Effector CD8-positive, alpha-beta T cell (primary cell): ENCODE measurements around the gene LY6G6D.
"Not testable (repeated sequence)": the region's sequence is repeated elsewhere in the genome, so short reads cannot be mapped to it uniquely, and the experiment has no call there.

Source experiments
- DNase-seq: peaks from one replicate; lab custom pipeline; 2025; lab: John Stamatoyannopoulos, UW

LY6G6D gene

DNA sequence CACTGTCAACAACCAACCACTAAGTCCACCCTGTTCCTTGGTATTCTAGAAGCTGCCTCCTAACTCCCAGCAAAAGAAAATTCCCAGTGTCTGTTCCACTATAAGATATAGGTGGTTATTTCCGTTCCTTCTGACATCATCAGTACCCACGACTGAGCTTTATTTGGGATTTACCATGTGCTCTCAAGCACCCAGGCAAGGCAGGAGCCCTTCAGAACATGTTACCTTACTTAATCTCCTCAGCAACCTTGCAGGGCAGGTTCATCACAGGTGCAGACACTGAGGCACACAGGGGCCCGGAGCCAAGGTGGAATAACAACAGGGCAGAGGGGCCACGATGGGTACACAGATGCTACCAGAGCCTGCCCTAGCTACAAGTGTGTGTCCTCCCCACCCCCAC, 22.8 kb upstream of the LY6G6D start:
- DNase-seq: no peak

DNA sequence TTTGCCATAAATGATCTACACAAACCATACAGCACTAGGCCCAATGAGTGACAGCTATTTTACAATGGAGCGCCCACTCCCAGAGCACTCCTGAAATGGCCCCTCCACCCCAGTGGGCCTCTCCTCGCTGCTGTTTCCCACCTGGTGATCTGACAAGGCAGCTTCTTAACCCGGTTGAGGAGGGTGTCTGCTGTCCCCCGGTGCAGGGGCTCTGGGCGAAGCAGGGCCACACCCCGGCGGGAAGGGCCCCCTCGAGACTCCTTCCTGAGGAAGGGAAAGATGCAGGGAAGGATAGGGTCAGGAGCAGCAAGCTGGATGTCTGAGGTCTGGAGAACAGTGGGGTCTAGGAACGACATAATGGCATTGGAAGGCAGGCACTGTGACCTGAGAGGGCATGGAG, 22.3 kb upstream of the LY6G6D start:
- DNase-seq: no peak

DNA sequence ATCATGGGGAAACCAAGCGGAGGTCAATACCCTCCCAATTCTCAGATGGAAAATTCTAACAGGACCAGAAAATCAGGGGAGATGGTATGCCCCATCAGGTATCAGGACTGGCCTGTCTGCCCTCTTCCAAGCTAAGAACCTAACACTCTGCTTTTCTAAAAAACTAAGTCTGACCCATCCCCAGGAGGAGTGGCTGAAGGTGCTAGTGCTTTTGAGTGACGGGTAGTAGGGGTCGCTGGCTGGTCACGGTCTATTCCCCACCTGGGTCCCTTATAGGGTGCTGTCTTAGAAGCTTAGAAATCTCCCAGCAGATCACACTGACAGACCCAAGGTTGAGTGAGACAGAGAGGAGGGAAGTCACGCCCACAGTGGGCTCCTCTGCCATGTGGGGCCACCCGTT, 21.6 kb upstream of the LY6G6D start:
- no peak for DNase-seq

DNA sequence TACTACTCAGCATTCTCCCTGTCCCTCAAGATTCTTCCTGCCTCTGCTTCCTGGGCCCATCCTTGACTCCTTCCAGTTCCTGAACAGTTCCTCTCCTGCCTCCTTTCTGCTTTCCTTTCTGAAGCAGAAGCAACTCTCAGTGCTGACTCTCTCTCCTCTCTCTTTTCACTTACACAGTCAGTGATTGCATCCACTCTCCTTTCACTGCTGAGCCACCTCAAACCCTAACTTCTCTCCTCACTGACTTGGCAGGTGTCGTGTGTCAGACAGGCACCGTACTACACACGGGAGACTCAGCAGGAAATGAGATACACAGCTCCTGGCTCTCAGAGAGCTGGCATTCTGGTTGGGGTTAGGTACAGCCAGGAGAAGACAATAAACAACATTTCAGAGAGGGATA, 17.6 kb upstream of the LY6G6D start:
- DNase-seq: no peak

DNA sequence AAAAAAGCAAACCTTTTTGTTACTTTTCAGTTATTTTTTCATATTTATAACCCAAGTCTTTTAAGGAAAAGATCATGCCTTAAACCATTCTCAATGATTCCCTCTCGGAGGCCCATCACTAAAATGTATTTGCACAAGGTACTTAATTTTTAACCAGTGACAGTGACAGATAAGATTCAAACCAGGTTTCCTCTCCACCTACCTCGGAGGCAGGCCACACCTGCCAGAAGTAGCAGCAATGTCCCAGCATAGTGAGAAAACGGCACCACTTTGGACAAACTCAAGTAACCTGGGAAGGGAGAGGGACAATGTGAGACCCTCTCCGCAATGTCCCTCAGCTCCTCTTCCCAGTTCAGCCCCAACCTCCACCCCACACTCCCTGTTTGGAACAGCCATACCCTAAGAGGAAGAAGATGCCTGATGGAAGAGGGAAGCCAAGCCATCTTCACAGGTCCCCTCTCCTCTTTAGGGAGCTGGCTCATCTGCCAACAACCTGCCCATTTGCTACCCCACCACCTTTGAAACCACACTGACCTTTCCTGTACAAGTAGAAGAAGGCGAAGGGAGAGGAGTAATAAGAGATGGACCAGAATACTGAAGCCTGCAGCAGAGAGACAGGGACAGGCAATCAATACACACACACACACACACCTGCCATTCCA, 14.3 kb upstream of the LY6G6D start:
- DNase-seq: no peak

DNA sequence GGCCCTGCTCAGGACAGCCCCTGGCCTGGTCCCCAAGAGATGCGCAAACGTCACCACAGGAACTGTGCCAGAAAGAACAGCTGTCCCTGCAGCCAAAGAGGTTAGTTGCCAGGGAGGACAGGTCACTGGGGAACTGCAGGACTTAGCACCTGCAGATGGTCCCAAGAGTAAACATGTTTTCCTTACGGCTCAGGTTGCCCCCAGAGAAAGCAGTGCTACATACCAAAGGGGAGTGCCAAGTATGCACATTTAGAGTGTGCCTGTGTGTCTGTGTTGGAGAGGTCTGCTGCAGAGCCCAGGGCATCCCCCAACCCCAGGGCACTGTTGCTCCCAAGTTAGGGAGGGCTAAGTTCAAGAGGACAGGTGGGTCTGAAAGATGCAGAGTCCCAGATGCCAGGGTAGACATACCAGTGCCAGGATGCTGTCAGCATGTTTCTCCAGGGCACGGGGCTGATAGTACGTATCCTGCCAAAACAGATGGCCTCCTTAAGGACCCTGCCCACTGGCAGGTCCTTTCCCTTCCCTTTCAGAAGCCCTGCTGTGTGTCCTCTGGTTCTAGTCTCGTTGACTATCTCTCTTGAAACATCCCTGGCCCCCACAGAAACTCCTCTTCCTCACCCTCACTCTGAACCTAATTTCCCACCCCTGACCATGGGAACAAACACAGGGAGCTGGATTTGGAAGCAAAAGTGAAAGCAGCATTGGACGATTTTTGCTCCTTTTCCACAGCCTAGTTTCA, 13.3 kb upstream of the LY6G6D start:
- DNase-seq: no peak

DNA sequence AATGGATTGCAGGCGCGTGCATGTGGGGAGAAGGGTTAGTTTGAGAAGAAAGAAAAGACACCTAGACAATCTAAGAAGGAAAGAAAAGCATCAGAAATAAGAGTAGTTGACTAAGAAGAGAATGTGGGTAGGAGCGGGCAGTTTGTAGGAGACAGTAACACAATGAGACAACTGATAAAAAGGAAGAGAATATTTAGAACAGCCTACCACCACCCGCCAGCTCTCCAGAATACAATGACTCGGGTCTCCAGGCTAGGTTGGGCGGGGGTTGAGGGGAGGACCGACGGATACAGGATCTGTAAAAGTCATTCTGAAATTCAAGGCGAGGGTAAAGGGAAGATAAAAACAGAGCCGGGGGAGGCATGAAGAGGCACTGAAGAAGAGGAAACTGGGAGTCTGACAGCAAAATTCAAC, 12.7 kb upstream of the LY6G6D start:
- no peak for DNase-seq

DNA sequence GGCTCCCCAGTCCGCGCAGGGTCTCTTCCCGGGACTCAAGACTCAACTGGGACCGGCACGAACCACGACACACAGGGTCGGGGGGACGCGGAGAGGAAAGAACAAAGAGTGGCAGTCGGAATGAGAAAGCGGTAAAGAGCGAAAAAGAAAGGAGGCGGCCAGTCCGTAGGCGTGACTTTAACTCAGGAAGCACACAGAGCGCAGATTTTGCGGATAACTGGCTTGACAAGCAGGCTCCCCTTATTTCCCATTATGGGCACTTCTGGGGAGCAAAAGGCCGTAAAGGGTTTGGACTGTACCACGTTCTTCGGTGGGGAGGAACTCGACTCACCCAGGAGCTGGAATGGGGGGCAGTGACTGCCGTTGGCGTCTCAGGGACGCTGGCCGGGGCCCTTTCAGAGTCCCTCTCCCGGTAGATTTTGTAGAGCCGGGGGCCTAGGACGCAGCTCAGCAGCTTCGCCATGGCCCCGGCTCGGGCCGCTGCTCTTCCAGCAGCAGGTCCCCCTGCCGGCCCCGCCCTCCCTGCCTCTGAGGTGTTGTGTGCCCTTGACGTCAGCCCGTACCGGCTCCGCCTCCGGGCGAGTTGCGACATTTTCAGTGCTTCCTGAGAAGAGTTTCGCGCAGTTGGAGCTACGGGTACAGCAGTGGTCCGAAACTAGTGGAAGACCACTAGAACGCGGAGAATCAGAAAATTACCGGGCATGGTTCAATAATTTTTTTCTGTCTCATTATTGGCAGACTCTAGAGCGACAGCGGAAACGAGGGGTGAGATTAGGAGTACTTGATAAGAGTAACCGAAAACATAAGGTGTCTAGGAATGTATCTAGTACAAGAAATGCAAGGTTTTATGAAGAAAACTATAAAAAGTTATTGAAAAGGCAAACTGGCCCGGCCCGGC, 12.1 kb upstream of the LY6G6D start, which contains the start of gene ABHD16A:
Gene ABHD16A, minus strand, starts transcription at position 506 of the 898 bp plus-strand sequence. Its CDS starts 43 bp downstream, at position 463.
- DNase-seq: peak; percentile 91

DNA sequence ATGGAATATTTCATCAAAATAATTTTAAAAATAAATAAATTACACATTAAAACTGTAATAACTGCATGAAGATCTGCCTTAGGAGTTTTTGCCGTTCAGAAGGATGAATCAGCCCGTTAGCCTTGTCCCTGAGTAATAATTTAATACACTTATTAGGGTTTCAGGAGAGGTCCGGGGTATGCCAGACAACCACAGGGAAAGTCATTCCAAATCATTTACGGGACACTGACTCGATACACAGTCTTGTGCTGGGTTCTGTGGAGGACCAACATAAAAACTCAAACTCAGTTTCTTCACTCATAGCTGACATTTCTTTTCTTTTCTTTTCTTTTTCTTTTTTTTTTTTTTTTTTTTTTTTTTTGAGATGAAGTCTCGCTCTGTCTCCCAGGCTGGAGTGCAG, 9.2 kb upstream of the LY6G6D start:
- no peak for DNase-seq

DNA sequence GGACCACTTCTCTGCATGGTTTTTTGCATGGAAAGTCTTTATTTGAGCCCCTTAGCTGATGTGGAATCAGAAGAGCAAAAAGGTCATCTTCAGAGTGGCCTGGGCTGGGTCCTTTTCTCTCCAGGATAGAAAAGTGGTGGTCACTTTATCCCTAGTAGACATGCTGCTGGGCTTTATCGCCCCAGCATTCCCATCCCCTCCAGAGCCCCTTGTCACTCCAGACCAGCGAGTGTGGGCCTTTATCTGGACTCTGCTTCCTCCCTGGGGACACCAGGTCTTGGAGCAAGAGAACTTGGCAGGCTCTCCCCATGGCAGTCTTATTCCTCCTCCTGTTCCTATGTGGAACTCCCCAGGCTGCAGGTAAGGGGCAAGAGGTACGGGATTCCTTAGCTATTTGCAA, 8.5 kb upstream of the LY6G6D start, which contains the start of gene LY6G6F:
Gene LY6G6F, plus strand, starts transcription at position 268 of the 400 bp plus-strand sequence. Its CDS starts 41 bp downstream, at position 309.
- no peak for DNase-seq

DNA sequence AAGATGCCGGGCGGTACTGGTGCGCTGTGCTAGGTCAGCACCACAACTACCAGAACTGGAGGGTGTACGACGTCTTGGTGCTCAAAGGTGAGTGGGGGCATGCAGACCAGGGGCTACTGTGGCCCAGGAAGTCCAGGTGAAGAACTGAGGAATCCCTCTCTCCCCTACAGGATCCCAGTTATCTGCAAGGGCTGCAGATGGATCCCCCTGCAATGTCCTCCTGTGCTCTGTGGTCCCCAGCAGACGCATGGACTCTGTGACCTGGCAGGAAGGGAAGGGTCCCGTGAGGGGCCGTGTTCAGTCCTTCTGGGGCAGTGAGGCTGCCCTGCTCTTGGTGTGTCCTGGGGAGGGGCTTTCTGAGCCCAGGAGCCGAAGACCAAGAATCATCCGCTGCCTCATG, 7.4 kb upstream of the LY6G6D start:
- no peak for DNase-seq

DNA sequence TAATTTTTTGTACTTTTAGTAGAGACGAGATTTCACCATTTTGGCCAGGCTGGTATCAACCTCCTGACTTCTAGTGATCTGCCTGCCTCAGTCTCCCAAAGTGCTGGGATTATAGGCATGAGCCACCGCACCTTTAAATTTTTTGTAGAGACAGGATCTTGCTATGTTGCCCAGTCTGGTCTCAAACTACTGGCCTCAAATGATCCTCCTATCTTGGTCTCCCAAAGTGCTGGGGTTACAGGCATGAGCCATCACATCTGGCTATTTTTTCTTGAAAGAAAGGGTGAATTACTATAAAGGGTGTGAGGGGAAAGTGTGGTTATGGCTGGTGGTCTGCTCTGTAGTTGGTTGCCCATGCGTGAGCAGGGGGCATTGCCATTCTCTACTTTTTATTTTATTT, 6.9 kb upstream of the LY6G6D start:
- DNase-seq: no peak

DNA sequence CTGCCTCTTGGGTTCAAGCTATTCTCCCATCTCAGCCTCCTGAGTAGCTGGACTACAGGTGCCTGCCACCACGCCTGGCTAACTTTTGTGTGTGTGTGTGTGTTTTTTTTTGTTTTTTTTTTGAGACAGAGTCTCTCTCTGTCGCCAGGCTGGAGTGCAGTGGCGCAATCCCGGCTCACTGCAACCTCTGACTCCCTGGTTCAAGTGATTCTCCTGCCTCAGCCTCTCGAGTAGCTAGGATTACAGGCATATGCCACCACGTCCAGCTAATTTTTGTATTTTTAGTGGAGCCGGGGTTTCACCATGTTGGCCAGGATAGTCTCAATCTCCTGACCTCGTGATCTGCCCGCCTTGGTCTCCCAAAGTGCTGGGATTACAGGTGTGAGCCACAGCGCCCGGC, 6.0 kb upstream of the LY6G6D start:
- DNase-seq: not testable (repeated sequence)

DNA sequence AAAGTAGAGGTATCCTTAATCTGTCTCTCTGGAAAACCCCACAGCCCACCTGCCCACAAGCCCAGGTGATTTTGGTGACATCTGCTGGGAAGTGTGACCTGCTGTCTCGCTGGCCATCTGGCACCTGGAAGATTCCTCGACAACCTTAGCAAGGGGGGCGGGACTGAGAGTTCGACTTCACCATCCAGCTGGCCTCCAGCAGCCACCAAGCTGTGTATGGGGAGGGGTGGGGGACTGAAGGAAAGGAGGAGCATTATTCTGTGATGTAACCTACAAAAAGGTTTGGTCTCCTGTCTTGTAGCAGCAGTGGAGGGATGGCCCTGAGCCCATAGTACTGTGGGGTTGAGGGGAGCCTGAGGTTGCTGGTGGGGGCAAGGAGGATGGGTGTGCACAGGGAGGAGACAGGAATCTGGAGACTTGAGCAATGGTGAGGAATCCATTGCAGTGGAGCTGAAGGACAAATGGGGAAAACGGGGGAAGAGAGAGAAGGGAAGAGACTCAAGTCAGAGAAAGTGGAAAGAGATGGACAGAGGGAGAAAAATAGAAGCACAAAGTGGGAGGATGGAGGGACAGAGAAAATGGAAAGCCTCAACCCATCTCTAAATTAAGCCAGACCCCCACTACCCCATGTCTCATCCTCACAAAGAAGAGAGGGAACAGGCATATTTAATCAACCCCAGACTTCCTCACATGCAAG, 4.5 kb upstream of the LY6G6D start:
- no peak for DNase-seq

DNA sequence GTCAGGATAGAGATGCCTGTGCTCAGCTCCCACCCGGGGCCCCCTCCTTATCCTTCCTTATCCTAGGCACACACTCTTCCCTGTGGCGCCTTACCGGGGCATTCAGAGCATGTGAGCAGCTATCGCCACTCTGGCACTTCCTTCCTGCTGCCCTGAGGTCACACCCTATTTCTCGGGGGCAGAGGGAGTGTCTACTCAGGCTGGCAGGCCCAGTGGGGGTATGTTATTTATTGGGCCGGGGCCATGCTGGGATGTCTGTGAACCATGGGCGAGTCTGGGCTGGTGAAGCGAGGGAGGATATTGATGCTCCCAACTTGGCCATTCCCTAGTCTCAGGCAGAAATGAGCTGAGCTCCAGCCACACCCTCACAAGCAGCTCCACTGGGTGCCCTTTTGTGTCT, 3.9 kb upstream of the LY6G6D start:
- no peak for DNase-seq

DNA sequence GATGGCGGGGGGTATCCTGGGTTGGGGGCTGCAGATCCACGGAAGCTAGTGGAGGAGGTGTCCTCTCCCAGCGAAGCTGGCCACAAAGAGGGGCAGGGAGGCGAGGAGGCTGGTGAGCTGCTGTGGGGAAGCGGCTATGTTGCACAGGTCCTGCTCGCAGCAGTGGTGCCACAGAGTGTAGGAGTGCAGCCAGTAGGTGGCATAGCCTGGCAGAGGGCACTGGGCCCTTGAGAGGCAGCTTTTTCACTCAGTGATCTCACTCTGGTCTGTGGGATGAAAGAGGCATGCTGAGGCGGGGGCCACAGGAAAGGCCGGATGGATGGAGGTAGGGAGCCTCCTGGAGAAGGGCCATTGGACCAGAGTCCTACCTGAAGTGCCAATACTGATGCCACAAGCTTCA, 2.9 kb upstream of the LY6G6D start:
- DNase-seq: no peak

DNA sequence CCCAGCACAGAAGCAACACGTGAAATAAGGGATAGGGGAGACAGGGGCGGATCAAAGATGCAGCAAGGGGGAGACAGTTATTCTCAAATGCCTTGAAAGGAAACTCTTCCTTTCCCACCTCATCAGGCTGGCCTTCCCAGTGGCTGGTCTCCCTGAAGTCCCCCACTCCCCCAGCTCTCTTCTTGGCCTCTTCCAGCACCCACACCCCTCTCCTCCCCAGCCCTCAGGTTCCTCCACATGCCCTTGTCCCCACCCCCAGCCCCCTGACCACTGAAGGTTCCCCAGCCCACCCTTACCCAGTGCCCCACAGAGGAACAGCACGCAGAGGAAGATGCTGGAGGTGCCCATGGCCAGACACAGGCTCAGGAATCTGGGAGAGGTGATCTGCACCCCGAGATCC, 1.7 kb upstream of the LY6G6D start:
- DNase-seq: no peak

DNA sequence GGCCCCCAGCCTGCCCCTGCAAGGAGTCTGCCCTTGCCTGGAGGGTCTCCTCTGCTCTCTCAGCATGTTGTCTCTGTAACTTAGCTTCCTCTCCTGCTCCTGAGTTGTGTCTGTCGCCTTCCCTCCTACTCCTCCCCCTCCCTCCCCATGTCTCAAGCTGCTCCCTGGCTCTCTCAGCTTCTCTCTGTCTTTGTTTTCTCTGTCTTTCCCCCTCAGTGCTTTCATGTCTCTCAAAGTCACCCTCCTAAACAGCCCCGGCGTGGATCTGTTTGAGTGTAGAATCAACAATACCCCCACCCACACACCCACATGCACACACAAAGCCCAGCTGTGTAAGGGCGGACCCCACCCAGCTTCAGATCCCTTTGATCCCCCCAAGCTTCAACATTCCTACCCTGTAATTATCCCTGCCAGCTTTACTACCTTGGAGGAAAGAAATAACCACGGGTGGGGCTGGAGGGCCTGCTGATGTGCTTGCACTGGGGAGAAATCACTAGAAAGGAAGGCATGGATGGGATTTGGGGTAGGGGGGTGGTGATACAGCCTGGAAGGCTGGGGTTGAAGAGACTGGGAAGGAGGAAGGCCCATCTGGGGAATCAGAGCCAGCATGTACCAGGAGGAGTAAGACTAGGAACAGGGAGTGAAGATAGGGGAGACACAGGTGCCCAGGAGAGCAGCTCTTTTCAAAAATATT, 1.0 kb upstream of the LY6G6D start:
- no peak for DNase-seq

DNA sequence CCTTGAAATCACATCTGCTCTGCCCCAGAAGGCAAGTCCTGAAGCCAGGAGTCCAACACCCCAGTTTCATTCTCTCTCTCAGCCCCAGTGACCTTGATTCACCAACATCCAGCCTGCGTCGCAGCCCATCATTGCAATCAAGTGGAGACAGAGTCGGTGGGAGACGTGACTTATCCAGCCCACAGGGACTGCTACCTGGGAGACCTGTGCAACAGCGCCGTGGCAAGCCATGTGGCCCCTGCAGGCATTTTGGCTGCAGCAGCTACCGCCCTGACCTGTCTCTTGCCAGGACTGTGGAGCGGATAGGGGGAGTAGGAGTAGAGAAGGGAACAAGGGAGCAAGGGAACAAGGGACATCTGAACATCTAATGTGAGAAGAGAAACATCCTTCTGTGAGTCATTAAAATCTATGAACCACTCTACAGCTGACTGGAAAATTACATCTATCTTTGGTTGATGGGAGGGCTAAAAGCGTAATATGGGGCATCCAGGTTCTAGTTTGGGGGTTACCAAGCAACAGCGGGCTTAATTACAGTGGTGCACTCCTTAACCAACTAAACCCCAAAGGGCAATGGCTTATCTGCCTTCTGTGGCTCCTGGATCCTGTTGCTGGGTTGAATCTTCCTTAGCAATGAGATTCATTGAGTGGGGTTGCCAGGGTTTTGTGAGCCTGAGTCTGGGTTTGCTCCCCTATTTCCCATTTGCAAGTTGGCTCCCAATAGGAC, 2.5 kb downstream of the LY6G6D start:
- no peak for DNase-seq

DNA sequence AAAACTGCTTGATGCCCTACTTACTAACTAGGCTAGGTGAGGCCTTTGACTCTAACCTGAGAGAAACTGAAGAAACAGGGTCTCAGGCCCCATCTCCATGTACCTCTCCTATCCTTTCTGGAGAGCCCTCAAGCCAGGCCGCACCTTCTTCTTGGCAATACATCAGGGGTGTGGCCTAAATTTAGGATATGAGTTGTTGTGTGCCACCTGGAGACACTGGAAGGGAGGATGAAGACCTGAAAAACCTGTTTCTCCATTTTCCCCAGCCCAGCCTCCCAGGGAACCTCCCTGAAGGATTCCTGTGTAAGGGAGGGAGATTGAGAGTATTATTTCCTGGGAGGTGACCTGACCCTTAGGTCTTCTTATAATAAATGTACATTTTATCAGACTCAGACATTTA, 3.1 kb downstream of the LY6G6D start:
- DNase-seq: no peak

DNA sequence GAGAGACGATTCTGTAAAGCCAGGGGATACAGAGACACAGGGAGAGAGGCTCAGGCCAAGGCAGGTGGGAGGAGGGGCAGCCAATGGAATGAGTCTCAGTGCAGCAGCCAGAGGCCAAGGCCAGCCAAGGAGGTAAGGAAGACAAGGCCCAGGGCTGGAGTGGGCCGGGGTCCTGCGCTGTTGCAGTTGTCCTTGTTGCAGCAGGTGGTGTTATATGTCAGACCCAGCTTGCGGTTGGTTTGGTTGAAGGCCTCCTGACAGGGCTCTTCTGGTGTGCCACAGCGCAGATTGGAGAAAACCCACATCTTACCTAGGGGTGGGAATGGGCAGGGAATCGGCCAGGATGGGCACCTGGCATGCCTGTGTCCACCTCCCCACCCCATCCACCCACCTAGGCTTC, 3.9 kb downstream of the LY6G6D start:
- no peak for DNase-seq
